Spleen (tissue), 11 donors: ENCODE data around the gene IL12B. TPM values are rescaled to one million over a fixed set of nuclear protein-coding genes. Genes with fewer than 3 reads are reported as not detected.
A peak's percentile ranks its signal among the peaks of the same experiment; 100 is the strongest.

Experiments used
- DNase-seq: peaks from one replicate; pipeline ENCODE4 v3.0.0-alpha.2; 2020
- H3K27ac ChIP-seq, 8 donors: fragments of 200-600 bp; sonication (generic) in 7 of 8; 1 replicate in 4 of 8; 2 replicates in 4 of 8; pipeline versions ENCODE4 v1.5.0 to v1.8.0; 2016 to 2021; ENCODE audit warnings: inconsistent platforms in 4 of 8, mild to moderate bottlenecking in 4 of 8, moderate library complexity in 1 of 8
- H3K27me3 ChIP-seq, 7 donors: fragments of 200-600 bp; sonication (generic) in 6 of 7; replicated peaks in 1 of 7; 1 replicate in 4 of 7; 2 replicates in 3 of 7; pipeline versions ENCODE4 v1.5.0 to v1.8.0; 2016 to 2021; ENCODE audit warnings: inconsistent platforms in 3 of 7, mild to moderate bottlenecking in 1 of 7
- H3K36me3 ChIP-seq, 6 donors: fragments of 200-600 bp; sonication (generic) in 5 of 6; 1 replicate in 4 of 6; 2 replicates in 2 of 6; pipeline versions ENCODE4 v1.5.0 to v1.8.0; 2016 to 2021; ENCODE audit warnings: inconsistent platforms in 2 of 6
- H3K4me1 ChIP-seq, 6 donors: fragments of 200-600 bp; sonication (generic) in 5 of 6; 1 replicate in 3 of 6; 2 replicates in 3 of 6; pipeline versions ENCODE4 v1.5.0 to v1.8.0; 2016 to 2021; ENCODE audit warnings: inconsistent platforms in 3 of 6
- H3K4me3 ChIP-seq, 8 donors: fragments of 200-600 bp; sonication (generic) in 7 of 8; 1 replicate in 4 of 8; 2 replicates in 4 of 8; pipeline versions ENCODE4 v1.5.0 to v1.8.0; 2016 to 2021; ENCODE audit warnings: inconsistent platforms in 4 of 8, mild to moderate bottlenecking in 4 of 8, moderate library complexity in 2 of 8
- H3K9me3 ChIP-seq, 8 donors: fragments of 200-600 bp; sonication (generic) in 7 of 8; 1 replicate in 4 of 8; 2 replicates in 4 of 8; pipeline versions ENCODE4 v1.5.0 to v1.8.0; 2016 to 2021; ENCODE audit warnings: inconsistent platforms in 4 of 8
- CTCF ChIP-seq, 11 experiments: fragments of 200-600 bp in 7 of 11; fragments of 450-650 bp in 4 of 11; sonication (generic) in 4 of 11; IDR thresholded peaks in 8 of 11; conservative IDR thresholded peaks in 3 of 11; 1 replicate in 7 of 11; 2 replicates in 4 of 11; pipeline versions ENCODE4 v1.4.0 to v1.8.0; 2016 to 2021; ENCODE audit warnings: antibody characterized with exemption in 11 of 11, inconsistent platforms in 4 of 11, mild to moderate bottlenecking in 1 of 11
- POLR2A ChIP-seq, 3 donors: fragments of 450-650 bp; IDR thresholded peaks; one replicate each; pipeline ENCODE4 v1.5.1; 2017; ENCODE audit warnings: antibody characterized with exemption in 3 of 3, mild to moderate bottlenecking in 1 of 3
- POLR2AphosphoS5 ChIP-seq, 3 donors: sonication (generic); formaldehyde crosslinking; IDR thresholded peaks; one replicate each; pipeline ENCODE4 v1.5.1; 2017; ENCODE audit warnings: antibody characterized with exemption in 3 of 3
- WGBS, 5 donors: extraction: QIAGEN DNeasy Blood & Tissue Kit in 3 of 5; methylation state at CpG; one replicate each; pipeline versions ENCODE4 v1.1.5 to v1.1.7; 2013 to 2018; 5-methylcytosine and 5-hydroxymethylcytosine counted together
- intact Hi-C: fragments of 100-400 bp; cut with DNase I; formaldehyde crosslinking; loops from one replicate; pipeline ENCODE4 v1.15.0; 2023; ENCODE audit warnings: low total_unique reads
- polyA plus RNA-seq, 3 donors: library from polyadenylated mRNA; stranded (reverse); fragments of 200-250 nt; gene quantifications; one replicate each; pipeline ENCODE4 v1.2.1, GENCODE V29; 2013
- total RNA-seq, 7 donors: library from RNA; depleted of rRNA in 3 of 7; stranded (reverse); fragments of >200 nt in 3 of 7; fragmentation: NEBNext Ultra II Directional in 4 of 7; extraction: Animal tissue kit (Norgen Biotek cat#: 25700) in 4 of 7; gene quantifications; one replicate each; pipeline versions ENCODE4 v1.1.0 to v1.2.1, GENCODE V29; 2016 to 2021
- donor health status: healthy with polysubstance abuse.
- donor health status: DM: no; HTN: no; CAD: no; lungs with moderate emphysema.
- donor health status: DM: no; HTN: no; CAD: no.
- donor health status: Bipolar disorder and iron deficiency.
- donor health status: healthy.
- donor health status: DM: no; HTN: no; CAD: no.
- donor health status: DM: yes; HTN: yes; CAD: no.

The IL12B gene
- total and polyA plus RNA-seq, 10 donors = 0.06 to 0.29 (median 0.15) TPM; not detected in 6

- H3K4me1 ChIP-seq = peaks cover 7 to 45% (median 36%) of the 10 kb centered on the region in 6 donors
- WGBS, 5 donors = 87 to 94% (median 88%) methylated on average over 2 of the region's 2 CpGs
- intact Hi-C loops = no loop called here
Observed at GRCh38 chr5:159341145-159341544, 10.9 kb upstream of the IL12B start.

GRCh38 chr5:159340511-159340910 lies 10.2 kb upstream of the IL12B start:
- intact Hi-C loops = no loop called here
- DNase-seq = no peak
- Histone ChIP-seq H3K36me3 (no peaks in the 10 kb centered on the region), H3K27me3 (no peaks in the 10 kb centered on the region), H3K27ac (no peak overlapping the region), H3K4me1 (peaks cover 7 to 45% (median 36%) of the 10 kb centered on the region in 6 donors), H3K9me3 (peaks cover 0 to 13% (median 8%) of the 10 kb centered on the region in 8 donors), H3K4me3 (no peak overlapping the region)
- TF ChIP-seq CTCF (IDR thresholded peaks at IDR 0.05 in 8 of 11, conservative IDR thresholded peaks at IDR 0.05 in 3 of 11) (no peak), POLR2A (IDR thresholded peaks at IDR 0.05) (no peak), POLR2AphosphoS5 (IDR thresholded peaks at IDR 0.05) (no peak)
- WGBS, 5 donors = 79 to 89% (median 85%) methylated on average over 4 of the region's 4 CpGs

More at GRCh38 chr5:159341145-159341544, 10.9 kb upstream of the IL12B start:
- DNase-seq = no peak
- H3K4me3 ChIP-seq = no peak overlapping the region
- TF ChIP-seq CTCF (IDR thresholded peaks at IDR 0.05 in 8 of 11, conservative IDR thresholded peaks at IDR 0.05 in 3 of 11) = no peak
- no peak for TF ChIP-seq POLR2AphosphoS5 (IDR thresholded peaks at IDR 0.05)
- no peak for TF ChIP-seq POLR2A (IDR thresholded peaks at IDR 0.05)
- peaks cover 0 to 13% (median 8%) of the 10 kb centered on the region in 8 donors for H3K9me3 ChIP-seq
- H3K27me3 ChIP-seq = no peaks in the 10 kb centered on the region
- no peaks in the 10 kb centered on the region for H3K36me3 ChIP-seq
- H3K27ac ChIP-seq = peak overlapping the region in 5 of 8 donors; percentile 13 to 70 (median 45)

GRCh38 chr5:159339460-159339859 lies 9.2 kb upstream of the IL12B start:
- TF ChIP-seq CTCF (IDR thresholded peaks at IDR 0.05 in 8 of 11, conservative IDR thresholded peaks at IDR 0.05 in 3 of 11) (no peak), POLR2A (IDR thresholded peaks at IDR 0.05) (no peak), POLR2AphosphoS5 (IDR thresholded peaks at IDR 0.05) (no peak)
- no peak overlapping the region for H3K4me3 ChIP-seq
- H3K36me3 ChIP-seq = no peaks in the 10 kb centered on the region
- H3K27me3 ChIP-seq = no peaks in the 10 kb centered on the region
- intact Hi-C loops = no loop called here
- WGBS, 5 donors = 86 to 100% (median 95%) methylated on average over 2 of the region's 2 CpGs
- peaks cover 7 to 45% (median 36%) of the 10 kb centered on the region in 6 donors for H3K4me1 ChIP-seq
- peaks cover 0 to 7% (median 3%) of the 10 kb centered on the region in 8 donors for H3K9me3 ChIP-seq
- H3K27ac ChIP-seq = no peak overlapping the region
- no peak for DNase-seq

- no peaks in the 10 kb centered on the region for H3K9me3 ChIP-seq
- H3K27me3 ChIP-seq = no peaks in the 10 kb centered on the region
- no peak overlapping the region for H3K4me3 ChIP-seq
- TF ChIP-seq POLR2AphosphoS5 (IDR thresholded peaks at IDR 0.05) (no peak), POLR2A (IDR thresholded peaks at IDR 0.05) (no peak), CTCF (IDR thresholded peaks at IDR 0.05 in 8 of 11, conservative IDR thresholded peaks at IDR 0.05 in 3 of 11) (no peak)
- DNase-seq = no peak
- peaks cover 7 to 46% (median 34%) of the 10 kb centered on the region in 6 donors for H3K4me1 ChIP-seq
- intact Hi-C loops = no loop called here
- peak overlapping the region; percentile 18 to 81 (median 60) for H3K27ac ChIP-seq
- H3K36me3 ChIP-seq = no peaks in the 10 kb centered on the region
Observed at GRCh38 chr5:159338118-159338517, 7.8 kb upstream of the IL12B start.
